ENCODE measurements around the gene LIPG.
"Not testable (repeated sequence)": the region's sequence is repeated elsewhere in the genome, so short reads cannot be mapped to it uniquely, and the experiment has no call there.

LIPG gene

GRCh38 chr18:49579583-49579982, 17.7 kb downstream of the LIPG start:
- DNase-seq: not testable (repeated sequence)

- no peak for DNase-seq
These were observed 18.4 kb downstream of the LIPG start for GRCh38 chr18:49580279-49580678.

GRCh38 chr18:49581371-49581770, 19.5 kb downstream of the LIPG start:
- no peak for DNase-seq

GRCh38 chr18:49582579-49582978, 20.7 kb downstream of the LIPG start:
- DNase-seq: no peak

- DNase-seq: no peak
These were observed 22.5 kb downstream of the LIPG start for GRCh38 chr18:49584394-49584793.

GRCh38 chr18:49584951-49585350, 23.1 kb downstream of the LIPG start:
- DNase-seq: not testable (repeated sequence)

- peak in 1 of 2 experiments; percentile 6 for DNase-seq
These were observed 24.2 kb downstream of the LIPG start for GRCh38 chr18:49585781-49586663.

- no peak for DNase-seq
These were observed 26.3 kb downstream of the LIPG start for GRCh38 chr18:49588171-49588570.

GRCh38 chr18:49588971-49589370, 27.1 kb downstream of the LIPG start:
- DNase-seq: peak; percentile 59 to 86

GRCh38 chr18:49590608-49591007, 28.8 kb downstream of the LIPG start:
- DNase-seq: no peak

GRCh38 chr18:49591271-49591670, 29.4 kb downstream of the LIPG start:
- DNase-seq: peak in 1 of 2 experiments; percentile 72

GRCh38 chr18:49591775-49592174, 29.9 kb downstream of the LIPG start:
- no peak for DNase-seq

GRCh38 chr18:49596687-49597086, 34.8 kb downstream of the LIPG start:
- no peak for DNase-seq

- DNase-seq: no peak
These were observed 35.5 kb downstream of the LIPG start for GRCh38 chr18:49597157-49597931.

- no peak for DNase-seq
These were observed 39.4 kb downstream of the LIPG start for GRCh38 chr18:49601211-49601610.

GRCh38 chr18:49608366-49609255, 46.8 kb downstream of the LIPG start:
- peak; percentile 78 for DNase-seq

GRCh38 chr18:49609256-49610021, 47.6 kb downstream of the LIPG start:
- peak in 1 of 2 experiments; percentile 18 for DNase-seq

- DNase-seq: peak; percentile 22 to 38
These were observed 48.2 kb downstream of the LIPG start for GRCh38 chr18:49610022-49610445.

GRCh38 chr18:49611316-49611715, 49.5 kb downstream of the LIPG start:
- DNase-seq: no peak

GRCh38 chr18:49612515-49613033, 50.7 kb downstream of the LIPG start:
- DNase-seq: peak in 1 of 2 experiments; percentile 3

GRCh38 chr18:49613141-49613640, 51.3 kb downstream of the LIPG start:
- no peak for DNase-seq

Data from NCI-H524 (cell line).